Activated CD4-positive, alpha-beta T cell treated with anti-CD3 and anti-CD28 coated beads, Interleukin-10, Interleukin-2, amounts not matched to agents 100 ng/mL and 50 ng/mL, durations not matched to agents 16 hours and 8 hours (primary cell): ENCODE results near the gene AP5Z1.

Source experiments
- DNase-seq: peaks from one replicate; pipeline ENCODE4 v3.0.0-alpha.2; 2020

Gene AP5Z1

DNA sequence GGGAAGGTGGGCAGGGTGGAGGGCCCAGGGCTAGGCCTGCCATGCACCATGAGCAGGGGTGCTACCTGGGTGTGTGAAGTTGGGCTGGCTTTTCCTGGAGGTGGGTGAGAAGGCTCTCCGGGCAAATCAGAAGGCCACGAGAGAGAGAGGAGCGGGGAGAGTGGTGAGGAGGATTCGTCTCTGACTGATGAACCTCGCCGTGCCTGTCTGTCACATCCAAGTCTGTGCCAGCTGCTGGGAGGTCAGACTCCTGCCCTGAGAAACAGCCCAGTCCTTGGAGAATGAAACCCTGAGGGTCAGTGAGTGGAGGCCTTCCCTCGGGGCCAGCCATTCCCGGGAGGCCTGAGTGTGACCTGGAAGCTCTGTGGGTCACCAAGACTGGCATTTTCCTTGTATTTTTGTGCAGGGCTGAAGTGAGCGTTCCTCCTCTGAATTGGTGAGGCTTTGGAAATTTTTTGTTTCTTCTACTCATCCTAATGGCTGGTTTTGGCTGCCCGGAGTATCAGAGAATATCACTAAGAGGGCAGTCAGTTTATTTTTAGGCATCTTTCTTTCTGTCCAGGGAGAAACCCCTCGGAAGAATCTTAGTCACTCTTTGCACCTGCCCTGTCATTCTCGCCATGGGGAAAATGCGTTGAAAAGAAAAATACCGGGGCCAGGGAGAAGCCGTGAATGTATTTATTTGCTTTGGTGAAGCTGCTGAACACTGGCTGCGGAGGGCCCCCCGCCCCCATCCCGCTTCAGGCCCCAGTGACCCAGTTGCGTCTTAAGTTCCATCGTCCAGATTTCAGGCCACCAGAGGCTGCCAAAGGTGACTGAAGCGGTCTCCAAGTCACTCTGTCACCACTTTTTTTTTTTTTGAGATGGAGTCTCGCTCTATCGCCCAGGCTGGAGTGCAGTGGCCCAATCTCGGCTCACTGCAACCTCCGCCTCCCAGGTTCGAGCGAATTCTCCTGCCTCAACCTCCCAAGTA lies 6.5 kb upstream of the AP5Z1 start:
- no peak for DNase-seq

- DNase-seq = no peak
These were observed 5.7 kb upstream of the AP5Z1 start for GRCh38 chr7:4769761-4770160.

GRCh38 chr7:4770886-4771285 lies 4.5 kb upstream of the AP5Z1 start:
- DNase-seq = no peak

DNA sequence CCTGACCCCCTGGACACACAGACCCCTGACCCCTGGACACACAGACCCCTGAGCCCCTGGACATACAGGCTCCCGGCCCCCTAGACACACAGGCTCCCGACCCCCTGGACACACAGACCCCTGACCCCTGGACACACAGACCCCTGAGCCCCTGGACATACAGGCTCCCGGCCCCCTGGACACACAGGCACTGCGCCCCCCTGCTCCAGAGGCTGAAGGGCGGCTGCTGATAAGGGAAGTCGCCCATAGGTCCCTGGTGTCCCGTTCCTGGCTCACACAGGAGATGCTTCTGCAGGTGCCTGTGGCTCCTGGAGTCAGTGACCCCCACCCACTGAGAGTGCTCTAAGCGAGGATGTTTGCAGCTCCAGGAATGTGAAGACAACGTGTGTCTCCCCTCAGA lies 3.7 kb upstream of the AP5Z1 start:
- DNase-seq = no peak

DNA sequence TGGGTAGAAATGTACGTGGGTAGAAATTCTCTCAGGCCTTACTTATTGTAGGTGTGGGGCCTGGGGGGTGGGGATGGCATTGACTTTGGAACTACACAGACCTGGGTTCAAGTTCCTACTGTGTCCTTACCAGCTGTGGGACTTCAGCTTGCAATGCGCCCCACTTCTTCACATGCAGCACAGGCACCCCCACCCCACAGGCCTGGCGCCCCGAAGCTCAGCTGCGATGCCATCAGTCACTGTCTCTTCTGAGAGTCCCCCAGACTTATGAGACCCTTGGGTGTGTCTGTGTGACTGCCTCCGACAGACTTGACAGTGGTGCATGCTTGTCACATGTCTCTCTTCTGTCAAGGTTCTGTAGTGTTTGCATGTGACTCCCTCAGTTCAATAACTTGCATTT lies 3.1 kb upstream of the AP5Z1 start:
- no peak for DNase-seq

DNA sequence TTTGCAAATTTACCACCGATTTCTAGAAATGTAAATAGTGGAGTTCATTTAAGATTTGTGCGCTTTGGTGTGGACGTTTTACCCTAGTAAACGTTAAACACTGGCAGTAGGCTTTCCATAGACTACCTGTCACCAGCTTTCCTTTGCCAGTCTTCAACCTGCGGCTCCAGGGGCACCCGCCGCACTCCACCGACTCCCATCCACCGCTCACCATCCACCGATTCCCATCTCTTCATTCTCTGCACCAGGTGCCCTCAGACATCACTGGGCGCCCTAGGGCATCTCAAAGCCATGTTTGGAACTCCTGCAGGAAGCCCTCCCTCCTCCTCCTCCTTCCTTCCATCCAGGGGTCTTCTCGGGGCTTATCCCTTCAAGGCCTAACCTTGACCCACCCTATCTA lies 1.4 kb upstream of the AP5Z1 start:
- no peak for DNase-seq

GRCh38 chr7:4774658-4775249 lies 669 bp upstream of the AP5Z1 start:
- DNase-seq = peak; percentile 50

DNA sequence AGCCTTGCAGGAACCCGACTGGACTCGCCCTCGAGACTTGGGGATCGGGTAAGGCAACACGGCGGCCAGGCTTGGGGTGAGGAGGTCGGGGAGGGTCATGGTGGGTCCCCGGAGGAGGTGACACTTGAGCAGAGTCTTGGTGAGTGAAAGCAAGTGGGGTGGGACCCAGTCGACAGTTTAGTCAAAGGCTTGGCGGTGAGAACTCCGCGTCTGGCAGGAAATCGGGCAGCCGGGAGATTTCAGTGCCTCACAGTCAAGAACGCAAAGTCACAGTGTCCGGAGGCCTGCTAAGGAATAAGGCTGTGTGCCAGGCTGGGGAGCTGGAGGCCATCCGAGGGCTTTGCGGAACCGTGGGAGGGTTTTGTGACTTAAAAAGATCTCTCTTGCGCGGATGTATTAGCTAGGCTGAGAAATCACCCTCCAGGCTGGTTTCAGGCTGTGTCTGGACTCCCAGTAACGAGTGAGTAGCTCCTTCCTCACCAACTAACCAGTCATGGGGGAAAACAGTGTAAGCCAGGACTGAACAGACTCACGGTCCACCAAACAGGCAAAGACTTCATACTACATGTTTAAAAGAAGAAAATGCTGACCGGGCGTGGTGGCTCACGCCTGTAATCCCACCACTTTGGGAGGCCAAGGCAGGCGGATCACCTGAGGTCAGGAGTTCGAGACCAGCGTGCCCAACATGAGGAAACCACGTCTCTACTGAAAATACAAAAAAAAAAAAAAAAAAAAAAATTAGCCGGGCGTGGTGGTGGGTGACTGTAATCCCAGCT lies 613 bp downstream of the AP5Z1 start:
- DNase-seq = peak; percentile 55

DNA sequence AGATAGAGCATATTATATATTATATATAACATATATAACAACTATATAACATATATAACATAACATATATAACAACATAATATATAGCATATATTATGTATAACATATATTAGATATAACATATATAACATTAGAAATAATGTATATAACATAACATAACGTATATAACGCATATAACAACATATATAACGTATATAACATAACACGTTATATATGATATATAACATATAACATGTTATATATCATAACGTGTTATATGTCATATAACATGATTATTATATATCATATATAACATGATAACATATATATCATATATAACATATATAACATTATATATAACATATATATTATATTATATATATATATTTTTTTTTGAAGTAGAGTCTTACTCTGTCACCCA lies 3.7 kb downstream of the AP5Z1 start:
- DNase-seq = no peak

- DNase-seq = no peak
These were observed 6.1 kb downstream of the AP5Z1 start for GRCh38 chr7:4781366-4782069.

DNA sequence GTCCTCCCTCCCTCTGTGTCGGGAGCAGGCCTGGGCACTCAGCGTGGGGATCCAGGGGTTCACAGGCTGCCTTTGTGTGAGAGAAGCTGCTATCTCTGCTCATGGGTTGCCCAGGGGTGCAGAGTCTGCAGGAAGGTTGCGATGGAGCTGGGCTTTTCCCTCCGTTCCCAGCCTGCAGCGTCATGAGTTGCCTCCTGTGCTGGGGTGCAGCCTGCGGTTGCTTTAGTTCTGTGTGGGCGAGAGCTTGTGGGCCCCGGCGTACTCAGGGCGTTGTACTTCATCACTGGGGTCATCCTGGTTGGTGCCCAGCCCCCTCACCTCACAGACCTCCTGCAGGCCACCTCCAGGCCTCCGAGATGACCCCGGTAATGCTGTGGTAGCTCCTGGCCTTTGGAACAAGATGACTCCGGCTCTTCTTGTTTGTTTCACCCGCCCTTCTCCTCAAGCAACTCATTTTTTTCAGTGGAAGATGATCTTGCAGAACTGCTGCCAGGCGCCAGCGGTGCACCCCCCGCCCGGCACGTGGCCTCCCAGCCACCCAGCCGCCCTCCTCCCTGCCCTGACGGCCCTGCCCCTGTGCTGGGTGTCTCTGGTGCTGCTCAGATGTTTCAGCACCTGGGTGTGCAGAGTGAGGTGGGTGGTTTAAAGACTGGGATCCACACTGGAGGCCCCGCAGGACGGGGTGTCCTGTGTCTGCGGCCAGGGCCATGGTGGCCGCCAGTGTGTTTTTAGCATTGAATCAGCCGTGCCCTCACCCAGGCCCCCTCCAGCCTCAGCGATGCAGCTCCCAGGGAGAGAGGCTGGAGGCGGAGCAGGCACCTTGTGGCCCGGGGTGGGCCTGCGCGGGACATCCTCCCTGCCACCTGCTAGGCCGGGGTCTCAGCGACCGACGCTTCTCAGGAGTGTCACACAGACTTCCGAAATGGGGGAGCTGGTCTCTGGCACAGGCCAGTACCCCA lies 7.2 kb downstream of the AP5Z1 start:
- no peak for DNase-seq

DNA sequence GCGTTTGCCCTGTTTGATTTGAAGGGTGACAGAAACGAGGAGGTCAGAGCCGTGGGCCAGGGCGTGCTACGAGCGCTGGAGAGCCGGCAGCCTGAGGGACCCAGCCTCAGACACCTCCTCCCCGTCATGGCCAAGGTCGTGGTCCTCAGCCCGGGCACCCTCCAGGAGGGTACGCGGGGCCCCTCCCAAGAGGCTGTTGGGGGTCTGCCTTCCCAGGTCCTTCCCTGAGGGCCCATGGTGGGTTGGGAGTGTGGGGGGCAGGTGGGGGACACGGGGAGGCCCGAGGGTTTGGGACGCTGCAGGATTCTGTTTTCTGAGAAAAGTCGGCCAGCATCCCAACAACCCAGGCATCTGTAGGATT lies 7.8 kb downstream of the AP5Z1 start:
- DNase-seq = no peak

GRCh38 chr7:4783762-4784351 lies 8.4 kb downstream of the AP5Z1 start:
- no peak for DNase-seq

GRCh38 chr7:4784799-4785198 lies 9.4 kb downstream of the AP5Z1 start:
- no peak for DNase-seq

GRCh38 chr7:4785371-4785770 lies 9.9 kb downstream of the AP5Z1 start:
- DNase-seq = no peak

GRCh38 chr7:4786015-4786414 lies 10.6 kb downstream of the AP5Z1 start:
- DNase-seq = no peak

GRCh38 chr7:4787541-4787940 lies 12.1 kb downstream of the AP5Z1 start:
- DNase-seq = no peak

DNA sequence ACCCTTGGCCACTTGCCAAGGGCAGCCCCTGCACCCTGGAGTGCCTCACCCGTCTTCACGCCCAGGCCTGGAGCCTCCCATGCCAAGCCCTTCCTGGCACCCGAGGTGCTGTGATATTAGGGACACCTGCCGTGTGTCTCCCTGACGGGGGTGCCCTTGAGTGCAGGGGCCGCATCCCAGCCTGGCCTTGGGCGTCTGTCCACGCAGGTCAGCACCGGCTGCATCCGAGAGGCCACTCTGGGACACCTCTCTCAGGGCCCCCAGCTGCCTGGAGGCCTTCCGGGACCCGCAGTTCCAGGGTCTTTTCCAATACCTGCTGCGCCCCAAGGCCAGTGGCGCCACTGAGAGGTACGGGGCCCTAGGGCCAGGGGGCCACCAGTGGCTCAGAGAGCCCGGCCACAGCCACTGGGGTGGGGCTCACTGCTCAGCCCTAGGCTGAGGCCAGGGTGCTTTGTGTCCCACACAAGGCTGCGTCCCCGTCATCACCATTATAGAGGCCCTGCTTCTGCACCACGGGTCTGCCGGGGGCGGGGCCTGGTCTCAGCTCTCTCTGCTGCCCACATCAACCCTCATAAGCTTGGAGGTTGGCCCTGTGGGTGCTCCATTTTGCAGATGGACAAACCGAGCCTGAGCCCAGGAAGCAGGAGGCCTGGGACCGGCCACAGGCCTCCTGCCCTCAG lies 12.7 kb downstream of the AP5Z1 start:
- DNase-seq = no peak

DNA sequence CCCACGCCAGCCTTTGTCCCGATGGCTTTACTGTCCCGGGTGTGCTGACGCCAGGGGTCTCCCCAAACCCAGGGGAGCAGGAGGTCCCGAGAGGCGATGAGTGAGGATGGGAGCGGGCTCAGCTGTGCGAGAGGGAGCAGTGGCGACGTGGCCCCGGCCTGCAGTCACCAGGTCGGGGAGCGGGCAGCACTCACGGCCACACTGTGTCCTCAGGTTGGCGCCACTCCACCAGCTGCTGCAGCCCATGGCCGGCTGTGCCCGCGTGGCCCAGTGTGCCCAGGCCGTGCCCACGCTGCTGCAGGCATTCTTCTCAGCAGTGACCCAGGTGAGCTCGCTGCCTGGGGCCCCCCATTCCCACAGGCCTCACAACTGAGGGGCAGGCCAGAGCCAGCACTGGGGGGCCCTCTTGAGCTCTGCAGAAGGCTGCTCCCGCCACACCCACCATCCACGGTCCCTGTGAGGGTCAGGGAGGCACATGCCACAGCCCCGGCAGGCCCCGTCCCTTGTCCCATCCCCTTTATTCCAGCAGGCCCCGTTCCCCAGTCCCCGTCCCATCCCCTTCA lies 13.3 kb downstream of the AP5Z1 start:
- no peak for DNase-seq
